ENCODE measurements around the gene GRM4.
A peak's percentile ranks its signal among the peaks of the same experiment; 100 is the strongest.
"Not testable (repeated sequence)": the region's sequence is repeated elsewhere in the genome, so short reads cannot be mapped to it uniquely, and the experiment has no call there.

The GRM4 gene

DNA sequence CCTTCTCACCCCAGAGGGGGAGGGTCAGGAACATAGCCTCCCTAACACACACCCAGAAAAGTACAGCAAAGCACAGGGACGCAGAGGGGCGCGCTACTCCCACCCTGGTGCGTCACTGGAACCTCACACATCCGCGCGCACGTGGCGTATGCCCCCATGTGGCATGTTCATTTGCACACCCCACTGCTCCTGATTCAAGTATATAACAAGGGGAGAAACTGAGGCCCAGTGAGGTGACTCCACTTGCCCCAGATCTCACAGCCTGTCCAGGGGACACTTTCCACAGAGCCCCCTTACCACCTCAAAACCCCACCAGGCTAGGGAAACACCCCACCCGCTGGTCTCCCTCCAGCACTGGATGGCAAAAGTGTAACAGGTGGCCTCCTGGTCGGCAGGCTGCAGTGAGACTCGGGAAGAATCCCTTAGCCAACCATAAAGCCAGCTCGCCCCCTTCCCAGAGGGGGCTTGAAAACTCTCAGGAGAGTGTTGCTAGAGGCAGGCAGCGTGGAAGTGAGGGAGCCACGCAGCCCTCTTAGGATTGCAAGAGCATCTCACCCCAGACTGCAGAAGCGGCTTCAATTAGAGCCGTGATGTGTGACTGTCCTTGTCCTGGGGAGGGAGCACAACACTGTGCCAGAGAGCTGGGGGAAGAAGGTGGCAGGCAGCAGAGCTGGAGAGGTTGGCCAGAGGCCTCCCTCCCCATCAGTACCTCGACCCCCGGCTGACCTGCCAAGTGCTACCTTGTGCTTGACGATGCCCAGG, at the start of gene GRM4:
Gene GRM4 (minus strand): TSS at position 67 of the 762 bp plus-strand sequence. CDS start 12,591 bp downstream, outside the sequence.
- no peak for DNase-seq (ENCODE audit: low read depth)

DNA sequence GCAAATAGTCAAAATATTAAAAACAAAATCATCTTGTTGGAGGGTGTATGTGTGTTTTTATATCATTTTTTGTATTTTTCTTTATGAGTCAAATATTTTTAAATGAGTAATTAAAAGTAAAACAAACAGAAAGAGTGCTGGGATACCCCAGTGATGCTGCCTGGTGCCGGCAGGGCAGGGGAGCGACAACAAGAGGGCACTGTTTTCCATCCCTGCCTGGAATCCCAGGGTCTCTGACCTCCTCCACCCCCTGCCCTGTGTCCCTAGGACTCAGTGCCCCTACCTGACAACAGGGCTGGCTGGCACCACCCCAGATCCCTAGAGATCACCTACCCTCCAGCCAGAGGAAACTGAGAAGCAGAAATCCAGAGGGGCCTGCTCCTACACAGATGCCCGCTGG, 48.9 kb upstream of the GRM4 start:
- no peak for DNase-seq (ENCODE audit: low read depth)

DNA sequence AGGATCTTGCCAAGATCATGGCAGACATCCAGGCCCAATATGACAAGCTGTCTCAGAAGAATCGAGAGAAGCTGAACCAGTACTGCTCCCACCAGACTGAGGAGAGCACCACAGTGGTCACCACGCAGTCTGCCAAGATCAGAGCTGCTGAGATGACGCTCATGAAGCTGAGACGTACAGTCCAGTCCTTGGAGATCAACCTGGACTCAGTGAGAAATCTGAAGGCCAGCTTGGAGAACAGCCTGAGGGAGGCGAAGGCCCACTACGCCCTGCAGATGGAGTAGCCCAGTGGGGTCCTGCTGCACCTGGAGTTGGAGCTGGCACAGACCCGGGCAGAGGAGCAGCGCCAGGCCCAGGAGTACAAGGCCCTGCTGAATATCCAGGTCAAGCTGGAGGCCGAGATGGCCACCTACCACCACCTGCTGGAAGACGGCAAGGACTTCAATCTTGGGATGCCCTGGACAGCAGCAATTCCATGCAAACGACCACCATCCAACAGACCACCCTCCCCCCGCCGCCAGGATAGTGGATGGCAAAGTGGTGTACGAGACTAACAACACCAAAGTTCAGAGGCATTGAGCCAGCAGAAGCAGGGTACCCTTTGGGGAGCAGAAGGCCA, 44.7 kb upstream of the GRM4 start:
- DNase-seq (ENCODE audit: low read depth) = no peak

DNA sequence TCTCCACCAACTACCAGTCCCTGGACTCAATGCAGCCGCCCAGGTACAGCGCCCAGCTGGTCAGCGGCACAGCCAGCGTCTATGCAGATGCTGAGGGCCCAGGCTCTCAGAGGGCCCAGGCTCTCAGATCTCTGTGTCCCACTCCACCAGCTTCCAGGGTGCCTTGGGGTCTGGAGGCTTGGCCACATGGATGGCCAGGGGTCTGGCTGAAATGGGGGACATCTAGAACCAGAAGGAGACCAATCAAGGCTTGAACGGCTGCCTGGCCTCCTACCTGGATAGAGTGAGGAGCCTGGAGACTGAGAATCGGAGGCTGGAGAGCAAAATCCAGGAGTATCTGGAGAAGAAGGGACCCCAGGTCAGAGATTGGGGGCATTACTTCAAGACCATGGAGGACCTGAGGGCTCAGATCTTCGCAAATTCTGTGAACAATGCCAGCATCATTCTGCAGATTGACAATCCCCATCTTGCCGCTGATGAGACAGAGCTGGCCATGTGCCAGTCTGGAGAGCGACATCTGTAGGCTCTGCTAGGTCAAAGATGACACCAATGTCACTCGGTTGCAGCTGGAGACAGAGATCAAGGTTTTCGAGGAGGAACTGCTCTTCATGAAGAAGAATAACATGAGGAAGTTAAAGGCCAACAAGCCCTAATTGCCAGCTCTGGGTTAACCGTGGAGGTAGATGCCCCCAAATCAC, 44.1 kb upstream of the GRM4 start:
- no peak for DNase-seq (ENCODE audit: low read depth)

DNA sequence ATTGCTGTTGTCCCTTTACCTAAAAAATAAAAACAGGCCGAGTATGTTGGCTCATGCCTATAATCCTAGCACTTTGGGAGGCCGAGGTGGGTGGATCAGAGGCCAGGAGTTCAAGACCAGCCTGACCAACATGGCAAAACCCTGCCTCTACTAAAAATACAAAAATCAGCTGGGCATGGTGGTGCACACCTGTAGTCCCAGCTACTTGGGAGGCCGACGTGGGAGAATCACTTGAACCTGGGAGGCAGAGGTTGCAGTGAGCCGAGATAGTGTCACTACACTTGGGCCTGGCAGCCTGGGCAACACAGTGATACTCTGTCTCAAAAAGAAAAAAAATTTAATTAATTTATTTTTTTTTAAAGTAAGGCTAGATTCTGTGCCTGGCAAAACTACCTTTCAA, 38.8 kb upstream of the GRM4 start:
- not testable (repeated sequence) for DNase-seq (ENCODE audit: low read depth)

DNA sequence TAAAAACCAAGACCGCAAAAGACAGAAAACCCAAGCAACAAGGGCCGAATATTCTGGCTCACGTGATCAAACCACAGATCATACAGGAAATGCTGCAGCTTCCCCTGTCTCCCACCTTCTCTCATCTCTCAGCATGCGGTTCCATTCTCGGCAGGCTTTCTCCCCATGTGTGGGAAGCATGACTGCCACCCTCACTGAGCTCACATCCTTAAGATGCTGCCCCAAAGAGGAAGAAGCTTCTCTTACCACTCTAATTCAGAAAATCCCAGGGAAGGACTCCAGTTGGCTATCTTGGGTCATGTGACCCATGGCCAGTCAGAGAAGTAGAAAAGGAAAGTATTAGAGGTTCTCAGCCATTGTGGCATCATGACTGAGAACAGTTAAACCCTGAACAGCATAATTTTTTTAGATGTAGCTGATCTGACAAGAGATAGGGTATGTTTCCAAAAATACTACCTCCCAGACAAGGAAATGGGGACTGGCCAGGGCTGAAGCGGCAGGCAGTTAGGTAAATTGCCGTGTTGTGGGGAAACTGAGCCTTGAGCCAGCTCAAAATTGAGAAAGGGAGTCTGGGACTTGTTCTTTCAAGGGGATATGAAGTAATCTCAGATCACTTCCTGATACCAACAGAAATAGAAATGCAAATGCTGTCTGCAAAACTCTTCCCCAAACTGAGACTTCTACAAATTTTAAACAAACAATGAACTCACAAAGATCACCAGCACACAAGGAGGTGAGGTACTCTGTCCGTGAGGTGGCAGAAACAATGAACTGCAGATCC, 37.1 kb upstream of the GRM4 start:
- DNase-seq (ENCODE audit: low read depth) = peak; percentile 52

DNA sequence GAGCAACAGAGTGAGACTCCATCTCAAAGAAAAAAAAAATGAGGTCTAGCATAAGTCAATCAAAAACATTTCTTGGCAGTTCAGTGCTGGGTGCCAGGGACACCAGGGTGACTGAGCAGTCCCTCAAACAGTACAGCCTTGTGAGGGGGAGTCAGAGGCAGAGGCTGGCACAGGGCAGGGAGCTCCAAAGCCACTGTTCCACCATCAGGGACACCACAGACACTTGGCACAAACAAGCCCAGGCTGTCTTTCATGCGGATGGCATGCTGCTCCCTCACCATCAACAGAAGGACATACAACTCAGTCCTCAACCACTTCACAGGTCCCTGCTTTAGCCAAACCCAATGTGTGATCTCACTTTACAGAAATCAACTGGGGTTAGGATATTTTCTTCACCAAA, 36.0 kb upstream of the GRM4 start:
- no peak for DNase-seq (ENCODE audit: low read depth)

DNA sequence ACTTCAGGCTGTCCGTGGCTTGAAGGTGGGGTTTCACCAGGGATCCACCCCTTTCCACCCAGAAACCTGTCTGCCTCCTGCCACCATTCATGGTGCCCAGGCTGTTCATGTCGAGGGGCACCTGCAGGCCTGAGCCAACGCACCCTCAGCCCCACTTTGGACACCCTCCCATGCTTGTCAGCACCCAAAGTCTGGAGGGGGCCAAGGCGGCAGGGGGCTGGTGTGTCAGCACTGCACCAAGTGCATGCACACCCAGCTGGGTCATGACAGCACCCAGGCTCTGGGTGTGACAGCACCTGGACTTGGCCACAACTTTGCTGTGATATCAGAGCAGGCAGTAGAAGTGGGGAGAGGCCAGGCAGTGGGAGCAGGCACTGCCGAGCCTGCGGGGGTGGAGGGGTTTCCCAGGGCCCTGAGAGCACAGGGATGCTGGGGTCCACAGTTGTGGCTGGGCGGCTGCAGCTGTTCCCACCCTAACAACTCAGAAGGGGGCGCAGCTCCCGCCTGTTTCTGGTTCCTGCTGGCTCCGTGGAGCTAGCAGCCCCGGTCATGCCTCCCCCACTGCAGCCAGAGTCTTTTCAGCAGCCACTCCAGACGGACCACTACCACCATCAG, 33.3 kb upstream of the GRM4 start:
- no peak for DNase-seq (ENCODE audit: low read depth)

DNA sequence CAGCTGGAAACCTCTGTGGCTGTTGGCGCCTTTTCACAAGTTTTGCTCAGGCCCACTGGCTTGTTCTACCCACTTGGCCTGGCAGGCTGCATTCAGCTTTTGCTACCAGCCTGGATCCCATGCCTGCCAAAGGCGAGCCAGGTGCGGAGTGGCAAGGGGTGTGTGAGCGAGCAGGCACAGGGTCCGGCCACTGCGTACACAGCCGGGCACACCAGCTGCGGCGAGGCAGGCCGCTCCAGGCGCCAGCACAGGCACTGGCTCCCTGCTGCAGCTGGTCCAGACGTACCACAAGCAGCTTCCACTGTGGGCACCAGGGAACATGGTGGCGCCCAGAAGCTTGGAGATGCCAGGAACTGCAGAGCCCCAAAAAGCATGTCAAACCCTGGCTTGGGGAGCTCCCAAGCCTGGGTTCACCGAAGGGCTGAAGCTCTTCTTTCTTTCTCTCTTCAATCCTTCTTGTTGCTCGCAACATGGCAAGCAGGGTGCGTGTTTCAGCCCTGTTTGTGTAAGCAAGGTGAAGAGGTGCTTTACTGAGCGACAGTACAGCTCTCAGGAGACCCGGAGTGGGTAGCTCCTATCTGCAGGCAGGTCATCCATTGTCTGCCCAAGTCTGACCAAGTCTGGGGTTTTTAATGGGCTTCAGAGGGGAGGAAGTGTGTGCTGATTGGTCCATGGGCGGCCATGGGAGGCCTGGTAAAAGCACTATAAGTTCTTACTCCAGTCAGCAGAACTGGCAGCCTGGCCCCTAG, 32.6 kb upstream of the GRM4 start:
- no peak for DNase-seq (ENCODE audit: low read depth)

DNA sequence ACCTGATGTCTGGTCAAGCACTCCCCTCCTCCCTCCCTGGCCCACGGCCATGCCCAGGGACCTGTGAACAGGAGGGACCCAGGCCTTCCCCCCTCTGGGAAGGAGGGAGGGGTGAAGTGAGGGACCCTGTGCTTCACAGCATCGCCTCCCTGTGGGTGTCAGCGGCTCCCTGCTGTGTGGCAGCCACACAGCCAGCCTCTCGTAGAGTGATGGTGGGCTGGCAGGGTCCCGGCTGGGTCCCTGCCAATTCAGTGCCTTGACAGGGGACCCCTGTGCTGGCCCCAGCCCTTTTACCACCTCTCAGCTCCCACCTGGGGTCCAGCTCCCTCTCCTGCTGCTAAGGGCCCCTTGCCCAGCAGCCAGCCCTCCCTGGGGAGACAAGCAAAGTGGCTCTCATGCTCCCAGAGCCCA, 31.3 kb upstream of the GRM4 start:
- no peak for DNase-seq (ENCODE audit: low read depth)

DNA sequence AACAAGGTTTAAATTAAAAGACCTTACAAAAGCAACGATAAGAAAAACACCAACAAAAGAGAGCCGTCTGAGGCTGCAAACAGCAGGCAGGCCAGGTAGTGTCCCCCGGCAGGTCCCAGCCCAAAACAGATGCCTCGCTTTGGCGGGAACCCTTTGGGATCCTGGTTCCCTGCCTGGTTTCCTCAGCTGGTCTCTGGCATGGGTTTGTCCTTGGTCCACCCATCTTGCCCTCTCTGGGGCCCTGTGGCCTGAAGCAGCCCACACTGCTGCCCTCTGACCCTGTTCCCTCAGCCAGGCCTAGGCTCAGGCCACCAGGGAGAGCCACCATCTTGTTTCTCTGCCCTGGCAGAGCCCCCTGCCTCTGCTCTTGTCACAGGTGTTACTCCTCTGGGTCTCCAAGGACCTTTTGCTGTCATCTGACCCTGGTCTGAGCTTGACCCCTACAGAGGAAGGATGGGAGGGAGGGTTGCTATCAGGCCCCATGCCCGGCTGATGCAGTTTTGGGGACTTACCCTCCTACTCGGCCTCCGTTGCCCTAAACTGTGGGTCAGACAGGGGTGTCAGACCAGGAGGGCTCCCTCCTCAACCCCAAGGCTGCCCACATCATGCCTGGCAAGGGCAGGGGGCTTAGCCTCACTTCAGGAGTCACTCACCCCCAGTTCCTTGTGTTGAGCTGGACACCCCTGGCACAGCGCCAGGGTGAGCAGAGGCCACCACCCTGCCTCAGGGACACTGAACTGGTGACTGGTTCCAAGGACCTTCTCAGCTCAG, 30.6 kb upstream of the GRM4 start:
- no peak for DNase-seq (ENCODE audit: low read depth)

DNA sequence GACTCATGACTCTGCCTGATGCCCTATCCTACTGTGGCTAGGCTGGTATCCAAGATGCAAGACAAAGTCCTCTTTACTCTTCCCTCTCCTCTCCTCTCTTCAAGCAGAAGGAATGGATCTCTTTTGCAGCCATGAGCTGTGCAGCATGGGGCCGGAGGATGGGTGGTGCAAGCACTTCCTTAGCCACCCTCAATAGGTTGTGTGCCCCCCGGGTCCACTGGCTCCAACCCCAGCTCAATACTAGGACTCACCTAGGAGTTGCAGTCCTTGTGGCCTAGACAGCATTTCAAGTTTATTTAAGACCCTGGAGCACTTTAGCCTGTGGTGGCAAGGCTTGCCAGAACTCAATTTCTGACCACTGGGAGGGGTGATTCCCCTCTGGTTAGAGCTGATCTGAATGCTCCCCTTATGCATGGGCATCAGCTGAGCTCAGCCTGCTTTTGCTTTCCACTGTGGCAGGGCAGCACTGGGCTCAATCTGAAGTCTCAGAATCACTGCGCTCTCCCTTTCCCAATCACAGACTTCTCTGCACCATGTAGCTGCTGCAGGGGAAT, 29.0 kb upstream of the GRM4 start:
- no peak for DNase-seq (ENCODE audit: low read depth)

DNA sequence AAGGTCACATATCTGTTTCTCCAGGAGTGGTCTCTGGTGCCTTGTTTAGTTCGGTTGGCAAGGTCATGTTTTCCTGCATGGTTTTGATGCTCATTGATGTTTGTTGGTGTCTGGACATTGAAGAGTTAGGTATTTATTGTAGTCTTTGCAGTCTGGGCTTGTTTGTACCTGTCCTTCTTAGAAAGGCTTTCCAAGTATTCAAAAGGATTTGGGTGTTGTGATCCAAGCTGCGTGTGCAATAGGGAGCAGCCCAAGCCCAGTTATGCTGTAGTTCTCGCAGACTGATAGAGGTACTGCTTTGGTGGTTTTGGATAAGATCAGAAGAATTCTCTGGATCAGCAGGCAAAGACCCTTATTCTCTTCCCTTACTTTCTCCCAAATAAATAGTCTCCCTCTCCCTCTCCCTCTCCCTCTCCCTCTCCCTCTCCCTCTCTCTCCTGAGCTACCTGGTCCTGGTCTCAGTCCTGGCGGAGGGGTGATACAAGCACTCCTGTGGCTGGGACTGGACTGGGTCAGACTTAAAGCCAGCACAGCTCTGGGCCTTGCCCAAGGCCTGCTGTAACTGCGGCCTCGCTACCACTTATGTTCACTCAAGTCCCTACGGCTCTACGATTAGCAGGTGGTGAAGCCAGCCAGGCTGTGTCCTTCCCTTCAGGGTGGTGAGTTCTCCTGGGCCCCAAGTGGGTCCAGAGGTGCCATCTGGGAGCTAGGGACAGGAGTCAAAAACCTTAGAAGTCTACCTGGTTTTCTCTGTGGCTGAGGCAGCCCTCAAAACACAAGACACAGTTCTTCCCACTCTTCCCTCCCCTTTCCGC, 27.3 kb upstream of the GRM4 start:
- no peak for DNase-seq (ENCODE audit: low read depth)

DNA sequence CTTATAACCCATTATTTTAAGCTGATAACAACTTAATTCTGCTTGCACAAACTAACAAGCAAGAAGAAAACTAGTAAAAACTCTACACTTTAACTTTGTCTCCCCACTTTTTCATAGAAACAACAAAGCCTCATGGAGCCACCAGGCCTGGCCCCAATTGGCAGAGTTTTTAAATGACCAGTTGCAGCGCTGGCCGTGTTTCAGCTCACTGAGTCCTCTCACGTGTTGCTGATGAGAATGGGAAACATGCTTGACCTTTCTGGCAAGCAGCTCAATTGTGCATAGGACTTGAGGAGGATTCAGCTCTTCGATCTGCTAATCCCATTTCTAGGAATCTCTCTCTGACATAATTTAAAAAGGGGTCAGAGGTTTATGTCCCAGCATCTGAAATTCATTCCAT, 24.5 kb upstream of the GRM4 start:
- DNase-seq (ENCODE audit: low read depth) = no peak

DNA sequence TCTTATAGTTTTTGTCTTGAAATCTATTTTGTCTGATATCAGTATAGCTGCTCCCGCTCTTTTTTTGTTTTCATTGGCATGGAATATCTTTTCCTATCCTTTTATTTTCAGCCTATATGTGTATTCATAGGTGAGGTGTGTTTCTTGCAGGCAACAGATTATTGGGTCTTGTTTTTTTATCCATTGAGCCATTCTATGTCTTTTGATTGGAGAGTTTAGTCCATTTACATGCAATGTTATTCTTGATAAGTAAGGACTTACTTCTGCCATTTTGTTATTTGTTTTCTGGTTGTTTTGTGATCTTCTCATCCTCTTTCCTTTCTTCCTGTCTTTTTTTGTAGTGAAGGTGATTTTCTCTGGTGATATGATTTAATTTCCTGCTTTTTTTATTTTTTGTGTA, 24.0 kb upstream of the GRM4 start:
- no peak for DNase-seq (ENCODE audit: low read depth)

DNA sequence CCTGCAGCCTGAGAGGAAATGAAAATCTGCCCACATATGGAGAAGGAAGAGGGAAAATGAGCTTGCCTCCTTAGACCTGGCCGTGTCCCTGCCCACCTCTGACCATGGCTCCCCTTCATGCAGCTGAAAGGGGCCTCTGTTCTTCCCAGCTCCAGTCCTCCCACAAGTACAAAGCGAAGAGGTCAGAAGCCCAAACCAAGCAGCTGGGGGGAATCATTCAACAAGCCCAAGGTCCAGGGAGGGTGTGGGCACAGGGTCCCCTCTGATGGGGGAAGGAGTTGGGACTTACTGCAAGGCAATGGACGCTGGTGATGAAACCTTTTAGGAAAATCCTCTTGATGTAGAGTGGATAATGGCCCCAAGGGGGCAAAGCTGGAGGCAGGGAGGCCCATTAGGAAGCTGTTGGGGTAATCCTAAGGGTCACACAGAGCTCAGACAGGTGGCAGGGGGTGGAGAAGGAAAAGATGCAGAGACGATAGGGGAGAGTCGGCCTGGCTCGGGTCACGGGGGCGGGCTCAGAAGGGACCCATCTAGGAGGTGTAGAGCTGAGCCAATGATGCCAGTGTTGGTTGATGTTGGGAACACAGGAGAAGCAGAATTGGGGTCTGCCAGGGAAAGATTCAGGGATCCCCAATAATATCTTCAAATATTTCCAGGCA, 16.1 kb upstream of the GRM4 start:
- DNase-seq (ENCODE audit: low read depth) = no peak

DNA sequence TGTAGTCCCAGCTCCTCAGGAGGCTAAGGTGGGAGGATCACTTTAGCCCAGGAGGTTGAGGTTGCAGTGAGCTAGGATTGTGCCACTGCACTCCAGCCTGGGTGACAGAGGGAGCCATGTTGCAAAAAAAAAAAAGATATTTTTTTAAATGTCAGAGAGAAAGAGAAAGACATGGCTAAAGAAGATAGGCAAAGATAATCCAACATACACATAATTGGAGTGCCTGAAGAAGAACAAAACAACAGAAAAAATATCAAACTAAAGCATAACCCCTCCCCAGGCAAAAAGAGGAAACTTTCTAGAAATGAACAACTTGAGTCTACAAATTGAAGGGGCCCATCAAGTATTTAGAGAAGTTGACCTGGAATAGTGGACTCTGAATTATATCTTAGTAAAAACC, 14.0 kb upstream of the GRM4 start:
- no peak for DNase-seq (ENCODE audit: low read depth)

DNA sequence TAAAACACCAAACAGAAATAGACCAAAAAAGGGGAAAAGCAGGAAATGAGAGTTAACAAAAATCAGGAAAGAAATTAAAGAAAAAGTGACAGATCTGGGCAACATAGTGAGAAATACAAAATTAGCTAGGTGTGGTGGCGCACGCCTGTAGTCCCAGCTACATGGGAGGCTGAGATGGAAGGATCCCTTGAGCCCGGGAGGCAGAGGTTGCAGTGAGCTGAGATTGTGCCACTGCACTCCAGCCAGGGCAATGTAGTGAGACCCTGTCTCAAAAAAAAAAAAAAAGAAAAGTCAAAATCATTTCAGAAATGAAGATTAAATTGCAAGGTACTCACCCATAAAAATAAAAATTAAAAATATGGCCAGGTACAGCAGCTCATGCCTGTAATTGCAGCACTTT, 13.0 kb upstream of the GRM4 start:
- DNase-seq (ENCODE audit: low read depth) = no peak

DNA sequence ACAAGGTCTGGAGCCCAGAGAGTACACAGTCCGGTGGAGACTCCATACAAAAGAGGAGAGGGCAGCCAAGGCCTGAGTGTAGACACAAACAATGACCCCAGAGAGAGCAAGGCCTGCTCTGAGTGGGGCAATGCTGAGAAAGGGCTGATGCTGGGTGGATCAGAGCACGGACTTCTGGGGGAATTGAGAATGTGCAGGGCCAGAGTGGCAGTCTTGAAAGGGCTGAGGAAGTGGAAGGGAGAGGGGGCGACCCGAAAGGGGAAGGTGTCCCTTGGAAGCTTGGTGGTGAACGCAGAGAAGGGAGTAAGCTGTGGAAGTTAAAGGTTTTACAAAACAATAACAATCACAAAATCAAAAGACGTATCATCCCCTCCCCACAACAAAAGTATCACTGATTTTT, 12.0 kb upstream of the GRM4 start:
- DNase-seq (ENCODE audit: low read depth) = no peak

All from activated T-cell treated with anti-CD3 and anti-CD28 coated beads for 48 hours (primary cell).